WI38 (cell line): ENCODE measurements around the gene MCF2L2.

Experiments used
- H3K4me3 ChIP-seq: 2 replicates; pipeline ENCODE4 v1.5.1; 2011; ENCODE audit warnings: low read depth, mild to moderate bottlenecking, control low read depth, low read length
- TF ChIP-seq, protein P1 (sequence below): IDR thresholded peaks from 2 replicates; pipeline ENCODE4 v1.5.1; 2012; ENCODE audit warnings: low read depth, mild to moderate bottlenecking, control low read depth, low read length

The MCF2L2 gene

DNA sequence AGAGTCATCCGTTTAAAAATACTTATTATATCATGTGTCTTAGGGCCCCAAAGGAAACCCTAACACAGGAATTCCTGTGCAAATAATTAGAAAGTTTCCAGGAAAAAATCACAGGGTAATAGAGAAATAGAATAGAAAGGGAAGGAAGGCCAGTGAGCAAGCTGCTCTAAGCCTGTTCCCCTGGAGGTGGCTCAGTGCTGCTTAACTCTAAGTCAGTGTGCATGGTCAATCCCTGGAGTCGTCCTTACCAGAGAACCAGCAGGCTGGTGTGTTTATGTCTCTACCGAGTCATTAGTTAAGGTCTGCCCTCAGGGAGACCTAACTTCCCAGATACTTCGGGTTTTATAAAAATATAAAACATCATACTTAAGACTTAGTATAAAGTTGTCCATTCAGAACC lies 21.0 kb upstream of the MCF2L2 start:
- TF ChIP-seq, protein P1, sequence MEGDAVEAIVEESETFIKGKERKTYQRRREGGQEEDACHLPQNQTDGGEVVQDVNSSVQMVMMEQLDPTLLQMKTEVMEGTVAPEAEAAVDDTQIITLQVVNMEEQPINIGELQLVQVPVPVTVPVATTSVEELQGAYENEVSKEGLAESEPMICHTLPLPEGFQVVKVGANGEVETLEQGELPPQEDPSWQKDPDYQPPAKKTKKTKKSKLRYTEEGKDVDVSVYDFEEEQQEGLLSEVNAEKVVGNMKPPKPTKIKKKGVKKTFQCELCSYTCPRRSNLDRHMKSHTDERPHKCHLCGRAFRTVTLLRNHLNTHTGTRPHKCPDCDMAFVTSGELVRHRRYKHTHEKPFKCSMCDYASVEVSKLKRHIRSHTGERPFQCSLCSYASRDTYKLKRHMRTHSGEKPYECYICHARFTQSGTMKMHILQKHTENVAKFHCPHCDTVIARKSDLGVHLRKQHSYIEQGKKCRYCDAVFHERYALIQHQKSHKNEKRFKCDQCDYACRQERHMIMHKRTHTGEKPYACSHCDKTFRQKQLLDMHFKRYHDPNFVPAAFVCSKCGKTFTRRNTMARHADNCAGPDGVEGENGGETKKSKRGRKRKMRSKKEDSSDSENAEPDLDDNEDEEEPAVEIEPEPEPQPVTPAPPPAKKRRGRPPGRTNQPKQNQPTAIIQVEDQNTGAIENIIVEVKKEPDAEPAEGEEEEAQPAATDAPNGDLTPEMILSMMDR = no peak
- no peak overlapping the region for H3K4me3 ChIP-seq

DNA sequence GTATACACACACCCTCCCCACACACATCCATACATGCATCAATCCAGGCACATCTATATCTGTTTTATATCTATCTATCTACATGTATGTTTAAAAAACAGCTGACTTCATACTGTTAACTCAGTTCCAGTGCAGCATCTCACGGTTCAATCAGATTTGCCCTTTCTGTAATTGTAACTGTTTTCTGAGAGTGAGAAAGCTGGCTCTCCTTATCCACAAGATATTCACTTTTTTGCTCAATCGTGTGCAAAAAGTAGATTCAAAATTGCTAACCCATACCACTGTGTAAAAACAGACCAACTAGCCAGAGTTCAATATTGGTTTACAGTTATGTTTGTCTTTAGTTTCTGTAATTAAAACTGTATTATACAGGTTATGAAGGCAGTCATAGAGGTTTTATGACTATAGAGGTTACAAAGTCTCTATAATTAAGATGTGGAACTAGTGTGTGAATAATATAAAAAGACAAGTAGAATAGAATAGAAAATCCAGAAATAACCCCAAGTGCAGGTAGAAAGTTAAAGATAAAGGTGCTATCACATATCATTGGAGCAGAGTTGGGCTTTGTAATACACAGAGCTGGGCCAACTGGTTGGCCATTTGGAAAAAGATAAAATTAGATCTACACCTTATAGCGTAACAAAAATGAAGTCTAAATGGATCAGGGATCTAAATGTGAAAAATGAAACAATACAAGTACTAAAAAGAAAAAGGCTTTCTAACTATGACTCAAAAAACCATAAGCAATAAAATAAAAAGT lies 20.1 kb upstream of the MCF2L2 start:
- TF ChIP-seq, protein P1 = no peak
- peak overlapping the region; percentile 87 for H3K4me3 ChIP-seq

DNA sequence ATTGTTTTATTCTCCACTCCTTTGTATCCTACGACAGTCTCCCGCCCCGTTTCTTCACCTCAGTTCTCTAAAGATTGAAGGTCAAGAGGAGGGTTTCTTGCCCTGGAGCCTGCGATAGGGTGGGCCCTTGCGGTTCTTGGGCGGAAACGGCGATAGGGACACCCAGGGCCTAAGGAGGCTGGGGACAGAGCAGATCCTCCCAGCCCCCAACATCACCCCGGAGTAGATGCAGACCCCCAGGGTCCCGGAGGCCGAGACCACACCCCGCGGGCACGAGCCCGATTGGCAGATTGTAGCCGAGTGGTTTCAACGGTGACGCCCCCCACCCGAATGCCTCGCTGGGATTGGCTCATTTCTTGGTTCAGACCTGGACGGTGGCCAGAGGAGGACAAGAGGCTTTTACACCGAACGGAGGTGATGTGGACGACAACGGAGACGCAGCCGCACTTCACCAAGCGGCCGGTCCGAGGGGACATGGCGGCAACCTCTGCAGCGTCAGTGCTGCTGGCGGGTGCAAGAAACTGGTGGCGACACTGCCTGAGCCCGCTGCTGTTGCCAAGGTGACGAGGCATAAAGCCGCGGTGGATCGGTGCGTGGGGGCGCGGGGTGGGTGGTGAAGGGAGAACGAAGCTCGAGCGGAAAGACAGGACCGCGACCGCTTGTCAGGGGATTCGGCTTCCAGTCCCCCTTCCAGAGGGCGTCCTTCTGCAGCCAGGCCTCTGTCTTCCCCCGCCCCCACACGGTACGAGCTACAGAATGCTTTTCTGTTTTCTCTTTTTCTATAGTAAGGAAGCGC lies 19.0 kb upstream of the MCF2L2 start:
- H3K4me3 ChIP-seq = peak overlapping the region; percentile 87
- TF ChIP-seq, protein P1 = no peak

DNA sequence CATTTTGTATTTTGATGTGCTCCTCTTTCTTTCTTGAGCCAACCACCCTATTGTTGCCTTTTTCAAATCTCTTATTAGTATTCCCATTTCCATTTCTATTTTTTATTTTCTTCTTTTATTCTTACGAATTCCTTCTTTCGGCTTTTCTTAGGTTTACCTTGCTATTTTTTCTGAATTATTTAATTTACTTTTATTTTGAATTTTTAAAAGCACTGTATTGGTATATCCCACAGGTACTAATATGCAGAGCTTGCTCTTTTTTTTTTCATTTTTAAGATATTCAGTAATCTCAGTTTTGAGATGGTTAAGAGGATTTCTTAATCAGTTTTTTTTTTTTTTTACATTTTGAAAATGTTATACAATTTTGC lies 18.4 kb upstream of the MCF2L2 start:
- TF ChIP-seq, protein P1 = no peak
- H3K4me3 ChIP-seq = peak overlapping the region; percentile 87

DNA sequence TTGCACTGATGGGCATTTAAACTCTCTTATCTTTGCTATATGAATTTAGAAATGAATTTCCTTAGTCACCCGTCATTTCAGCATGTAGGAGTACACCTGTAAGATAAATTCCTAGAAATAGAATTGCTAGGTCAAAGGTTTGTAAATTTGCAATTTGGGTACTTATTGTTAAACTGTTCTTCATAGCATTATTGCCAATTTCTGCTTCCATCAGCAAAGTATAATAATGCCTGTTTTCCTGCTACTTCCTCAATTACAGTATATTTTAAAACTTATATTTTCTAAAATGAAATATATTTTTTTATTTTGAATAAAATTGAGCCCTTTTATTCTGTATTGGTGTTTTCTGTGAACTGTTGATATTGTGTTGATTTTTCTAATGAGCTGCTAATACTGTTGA lies 16.3 kb upstream of the MCF2L2 start:
- no peak overlapping the region for H3K4me3 ChIP-seq
- TF ChIP-seq, protein P1 = no peak

DNA sequence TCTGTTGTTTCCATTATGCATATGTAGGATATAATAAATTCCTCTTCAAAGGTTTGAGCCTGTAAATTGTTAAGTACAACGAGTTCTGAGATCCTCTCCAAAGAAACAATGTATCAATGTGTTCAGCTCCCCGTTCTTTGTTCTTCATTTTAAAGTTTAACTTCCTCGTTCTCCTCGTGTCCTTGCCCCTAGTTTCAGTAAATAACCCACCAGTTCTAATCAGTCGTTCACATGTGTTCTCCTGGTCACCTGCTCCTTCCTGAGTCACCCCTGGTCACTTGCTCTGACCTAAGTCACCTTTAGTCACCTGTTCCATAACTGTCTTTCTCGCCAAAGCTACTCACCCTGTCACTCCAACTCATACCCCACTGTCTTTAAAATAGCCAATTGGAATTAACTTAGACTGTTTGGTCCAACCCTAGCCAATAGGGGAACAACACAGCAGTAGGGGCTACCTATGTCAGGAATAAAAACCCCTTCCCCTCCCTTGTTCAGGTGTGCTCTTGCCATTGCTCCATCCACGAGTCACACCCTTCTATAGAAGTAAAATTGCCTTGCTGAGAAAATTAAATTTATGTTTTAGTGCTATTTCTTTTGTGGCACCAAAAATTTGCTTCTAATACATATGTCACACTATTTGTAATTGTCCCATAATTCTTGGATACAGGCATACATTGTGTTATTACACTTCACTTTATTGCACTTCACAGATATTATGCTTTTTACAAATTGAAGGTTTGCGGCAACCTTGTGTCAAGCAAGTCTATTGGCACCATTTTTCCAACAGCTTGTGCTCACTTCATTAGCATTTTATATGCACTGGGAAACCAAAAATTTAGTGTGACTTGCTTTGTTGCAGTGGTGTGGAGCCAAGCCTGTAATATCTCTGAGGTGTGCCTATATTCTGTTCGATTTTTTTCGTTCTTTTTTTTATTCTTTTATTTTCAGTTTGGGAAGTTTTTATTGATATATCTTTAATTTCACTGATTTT lies 15.3 kb upstream of the MCF2L2 start:
- no peak overlapping the region for H3K4me3 ChIP-seq
- TF ChIP-seq, protein P1 = no peak
